Measurements from ENCODE around the gene PTGIR. TPM values are rescaled to one million over a fixed set of nuclear protein-coding genes. Genes with fewer than 3 reads are reported as not detected.

The PTGIR gene
- total RNA-seq, 1 donor from 2014 or later: not detected

DNA sequence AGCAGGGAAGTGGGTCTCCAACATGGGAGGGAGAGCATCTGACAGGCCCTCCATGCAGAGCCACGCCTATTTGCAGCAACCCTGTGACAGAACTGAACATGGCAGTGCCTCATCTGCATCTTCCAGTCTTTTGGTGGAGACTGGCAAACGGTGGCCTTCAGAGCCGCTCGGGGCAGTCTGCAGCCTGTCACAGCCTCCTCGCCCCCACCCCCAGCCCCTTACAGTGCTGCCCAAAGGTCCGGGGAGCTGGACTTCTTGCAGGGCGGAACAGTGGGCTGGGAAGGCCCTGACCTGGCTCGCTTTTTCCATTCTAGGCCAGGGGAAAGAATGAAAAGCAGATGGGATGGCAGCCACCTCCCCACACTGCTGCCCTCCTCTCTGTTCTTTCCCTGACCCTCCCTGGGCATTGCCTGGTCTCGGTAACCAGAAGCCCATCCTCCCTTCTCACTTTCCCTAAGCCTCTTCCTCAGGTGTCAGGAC is 21.1 kb downstream of the PTGIR start:
- TF ChIP-seq CTCF (IDR thresholded peaks at IDR 0.05; ENCODE audit: insufficient read depth, low read length, poor library complexity, severe bottlenecking): no peak
- Histone ChIP-seq H3K27me3 (ENCODE audit: control insufficient read depth, insufficient read depth, low read length) (no peaks in the 10 kb centered on the region), H3K36me3 (ENCODE audit: control insufficient read depth, insufficient read depth, low read length) (no peaks in the 10 kb centered on the region), H3K4me3 (ENCODE audit: low read depth, low read length) (no peak overlapping the region)
- DNase-seq (ENCODE audit: low read depth): no peak

GRCh38 chr19:46603195-46603637 is 21.7 kb downstream of the PTGIR start:
- TF ChIP-seq CTCF (IDR thresholded peaks at IDR 0.05; ENCODE audit: insufficient read depth, low read length, poor library complexity, severe bottlenecking): no peak
- Histone ChIP-seq H3K36me3 (ENCODE audit: control insufficient read depth, insufficient read depth, low read length) (no peaks in the 10 kb centered on the region), H3K4me3 (ENCODE audit: low read depth, low read length) (peak overlapping the region; percentile 88), H3K27me3 (ENCODE audit: control insufficient read depth, insufficient read depth, low read length) (no peaks in the 10 kb centered on the region)
- DNase-seq (ENCODE audit: low read depth): no peak

- no peak for TF ChIP-seq CTCF (IDR thresholded peaks at IDR 0.05; ENCODE audit: insufficient read depth, low read length, poor library complexity, severe bottlenecking)
- Histone ChIP-seq H3K4me3 (ENCODE audit: low read depth, low read length) (peak overlapping the region; percentile 88), H3K36me3 (ENCODE audit: control insufficient read depth, insufficient read depth, low read length) (no peaks in the 10 kb centered on the region), H3K27me3 (ENCODE audit: control insufficient read depth, insufficient read depth, low read length) (no peaks in the 10 kb centered on the region)
- no peak for DNase-seq (ENCODE audit: low read depth)
Measured at GRCh38 chr19:46602392-46603194, 22.3 kb downstream of the PTGIR start.

DNA sequence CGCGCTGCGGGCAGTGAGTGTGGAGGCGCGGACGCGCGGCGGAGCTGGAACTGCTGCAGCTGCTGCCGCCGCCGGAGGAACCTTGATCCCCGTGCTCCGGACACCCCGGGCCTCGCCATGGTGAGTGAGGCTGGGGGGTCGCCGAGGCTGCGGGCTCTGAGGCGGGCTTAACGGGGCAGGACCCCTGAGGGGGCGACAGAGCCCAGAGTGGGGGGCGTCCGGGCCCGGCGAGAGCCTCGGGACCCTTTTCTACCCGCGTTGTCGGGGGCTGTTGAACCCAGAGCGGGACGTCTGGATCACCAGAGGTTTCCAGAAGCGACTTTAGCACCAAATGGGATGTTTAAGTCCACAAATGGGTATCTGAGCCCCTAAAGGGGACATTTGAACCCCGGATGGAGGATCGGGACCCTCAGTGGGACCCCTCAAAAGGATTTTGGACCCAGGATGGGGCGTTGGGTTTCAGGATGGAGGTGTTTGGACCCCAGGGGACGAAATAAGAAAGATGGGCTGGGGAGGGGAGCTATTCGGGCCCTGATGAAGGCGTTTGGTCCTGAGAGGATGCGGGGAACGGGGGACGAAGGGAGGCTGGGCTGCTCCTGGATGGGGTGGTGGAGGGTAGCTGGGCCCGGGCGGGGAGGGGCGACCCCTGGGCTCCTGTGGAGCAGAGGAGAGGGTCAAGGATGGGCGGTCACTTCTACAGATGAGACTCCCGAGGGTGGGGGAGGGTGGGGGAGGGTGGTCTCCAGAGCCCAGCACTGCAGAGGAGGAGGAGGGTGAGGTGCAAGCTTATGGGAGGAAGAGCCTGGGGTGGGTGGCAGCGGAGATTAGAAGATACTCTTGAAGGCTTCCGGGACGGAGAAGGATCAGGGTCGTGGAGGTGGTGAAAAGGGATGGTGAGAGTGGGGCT is 23.3 kb downstream of the PTGIR start, which contains the start of gene CALM3:
Gene CALM3, plus strand, starts transcription at position 13 of the 907 bp plus-strand sequence. Its CDS starts 105 bp downstream, at position 118.
- H3K27me3 ChIP-seq (ENCODE audit: control insufficient read depth, insufficient read depth, low read length): no peaks in the 10 kb centered on the region
- no peak for DNase-seq (ENCODE audit: low read depth)
- TF ChIP-seq CTCF (IDR thresholded peaks at IDR 0.05; ENCODE audit: insufficient read depth, low read length, poor library complexity, severe bottlenecking): no peak
- H3K36me3 ChIP-seq (ENCODE audit: control insufficient read depth, insufficient read depth, low read length): no peaks in the 10 kb centered on the region
- peak within 1 kb of the TSS; percentile 88 for H3K4me3 ChIP-seq (ENCODE audit: low read depth, low read length)

- no peak for TF ChIP-seq CTCF (IDR thresholded peaks at IDR 0.05; ENCODE audit: insufficient read depth, low read length, poor library complexity, severe bottlenecking)
- no peaks in the 10 kb centered on the region for H3K27me3 ChIP-seq (ENCODE audit: control insufficient read depth, insufficient read depth, low read length)
- H3K4me3 ChIP-seq (ENCODE audit: low read depth, low read length): peak overlapping the region; percentile 88
- DNase-seq (ENCODE audit: low read depth): peak; percentile 50
- H3K36me3 ChIP-seq (ENCODE audit: control insufficient read depth, insufficient read depth, low read length): no peaks in the 10 kb centered on the region
Measured at GRCh38 chr19:46600384-46601317, 24.2 kb downstream of the PTGIR start.

Data from kidney epithelial cell (primary cell).